Endothelial cell of umbilical vein (primary cell): ENCODE results near the gene PLEKHA3. TPM values are rescaled to one million over a fixed set of nuclear protein-coding genes. Genes with fewer than 3 reads are reported as not detected.

Experiments used
- BruUV-seq: library from RNA; stranded (reverse); fragments of 400-500 nt; replicated peaks from 2 replicates; lab custom pipeline; 2021; lab: Mats Ljungman, UMichigan
- CTCF ChIA-PET: fragments of 300-600, 350-600 bp; sonication (Branson Sonifier 250); formaldehyde crosslinking; loops from one replicate; lab custom pipeline; 2021; ENCODE audit warnings: antibody characterized with exemption, inconsistent platforms; lab: Charles Lee
- POLR2A ChIA-PET: fragments of 300-600, 350-600 bp; sonication (Branson Sonifier 250); formaldehyde crosslinking; loops from one replicate; lab custom pipeline; 2021; ENCODE audit warnings: antibody characterized with exemption, inconsistent platforms; lab: Charles Lee
- DNase-seq: peaks from one replicate; pipeline ENCODE4 v3.0.0-alpha.2; 2011; ENCODE audit warnings: low read depth, low spot score
- FAIRE-seq: peaks from 2 replicates; lab custom pipeline; 2011; peaks lifted over from hg19 to GRCh38; lab: Jason Lieb, UNC
- H2AFZ ChIP-seq: 2 replicates; pipeline ENCODE4 v1.6.0; 2012; ENCODE audit warnings: low read depth, low read length, control low read depth, inconsistent platforms
- H3K27ac ChIP-seq: 2 replicates; pipeline ENCODE4 v1.5.1; 2011; ENCODE audit warnings: low read depth, mild to moderate bottlenecking, control low read depth, low read length, moderate library complexity; ENCODE audit not compliant: insufficient read depth
- H3K27me3 ChIP-seq, 2 experiments: 2 replicates each; pipeline versions ENCODE4 v1.6.0 to v1.6.1; 2011; ENCODE audit warnings: low read length in 2 of 2, mixed read lengths in 1 of 2; ENCODE audit not compliant: control insufficient read depth in 2 of 2, insufficient read depth in 2 of 2
- H3K36me3 ChIP-seq, 2 experiments: 2 replicates in 1 of 2; 3 replicates in 1 of 2; pipeline ENCODE4 v1.5.1; 2011; ENCODE audit warnings: low read length in 2 of 2, mild to moderate bottlenecking in 1 of 2, moderate library complexity in 1 of 2; ENCODE audit not compliant: control insufficient read depth in 2 of 2, insufficient read depth in 2 of 2; ENCODE audit errors: extremely low read depth in 1 of 2
- H3K4me1 ChIP-seq: 3 replicates; pipeline ENCODE4 v1.5.1; 2011; ENCODE audit warnings: mild to moderate bottlenecking, low read length; ENCODE audit not compliant: control insufficient read depth, insufficient read depth; ENCODE audit errors: extremely low read depth
- H3K4me2 ChIP-seq: 2 replicates; pipeline ENCODE4 v1.6.1; 2011; ENCODE audit warnings: low read length, control low read depth, mixed read lengths; ENCODE audit not compliant: insufficient read depth
- H3K4me3 ChIP-seq, 3 experiments: fragments of 200-600 bp in 1 of 3; sonication (generic), shearing (Covaris generic) in 1 of 3; replicated peaks in 1 of 3; 2 replicates each; pipeline ENCODE4 v1.5.1; 2011 to 2016; ENCODE audit warnings: control low read depth in 3 of 3, low read length in 3 of 3, mild to moderate bottlenecking in 2 of 3, inconsistent platforms in 1 of 3, low read depth in 1 of 3, moderate library complexity in 1 of 3; ENCODE audit not compliant: insufficient read depth in 1 of 3
- H3K79me2 ChIP-seq: 2 replicates; pipeline ENCODE4 v1.6.0; 2012; ENCODE audit warnings: low read length, inconsistent platforms; ENCODE audit not compliant: control insufficient read depth, insufficient read depth
- H3K9ac ChIP-seq: replicated peaks from 2 replicates; pipeline ENCODE3; 2011; ENCODE audit warnings: low read length, control low read depth; ENCODE audit not compliant: insufficient read depth; ENCODE audit errors: extremely low read depth
- H3K9me1 ChIP-seq: replicated peaks from 3 replicates; pipeline ENCODE4 v1.6.0; 2011; ENCODE audit warnings: mild to moderate bottlenecking, low read length; ENCODE audit not compliant: control insufficient read depth, insufficient read depth; ENCODE audit errors: extremely low read depth
- H3K9me3 ChIP-seq: replicated peaks from 2 replicates; pipeline ENCODE4 v1.5.1; 2012; ENCODE audit warnings: low read length, inconsistent platforms; ENCODE audit not compliant: control insufficient read depth, insufficient read depth
- H4K20me1 ChIP-seq: replicated peaks from 2 replicates; pipeline ENCODE3; 2011; ENCODE audit warnings: mild to moderate bottlenecking, low read length; ENCODE audit not compliant: control insufficient read depth, insufficient read depth; ENCODE audit errors: extremely low read depth
- EZH2 ChIP-seq: IDR thresholded peaks from 2 replicates; pipeline ENCODE4 v1.6.1; 2012; ENCODE audit warnings: borderline replicate concordance, low read depth, mild to moderate bottlenecking, moderate library complexity, low read length, inconsistent platforms; ENCODE audit not compliant: severe bottlenecking
- GATA2 ChIP-seq: IDR thresholded peaks from 2 replicates; pipeline ENCODE4 v1.7.0; 2011; ENCODE audit warnings: low read depth, mild to moderate bottlenecking, moderate library complexity, mixed read lengths, low read length; ENCODE audit not compliant: insufficient read length, insufficient read depth
- JUN ChIP-seq: IDR thresholded peaks from 2 replicates; pipeline ENCODE4 v1.6.1; 2011; ENCODE audit warnings: borderline replicate concordance, low read depth; ENCODE audit not compliant: insufficient read length, insufficient read depth
- MYC ChIP-seq: IDR thresholded peaks from one replicate; pipeline ENCODE4 v1.6.1; 2011; ENCODE audit warnings: mild to moderate bottlenecking, low read depth, low read length
- POLR2A ChIP-seq: IDR thresholded peaks from 2 replicates; pipeline ENCODE4 v1.6.1; 2012; ENCODE audit warnings: low read depth, mild to moderate bottlenecking, control low read depth, low read length
- dilution Hi-C: fragments of 300-500 bp; cut with MboI; formaldehyde crosslinking; loops from one replicate; pipeline ENCODE4 v1.15.0; 2019; ENCODE audit warnings: low sequenced_read_pairs; ENCODE audit not compliant: extremely low pct_ligation_motif_present
- intact Hi-C: fragments of 100-400 bp; cut with micrococcal nuclease; formaldehyde crosslinking; loops from one replicate; pipeline ENCODE4 v1.10.0; 2022
- polyA plus RNA-seq, 4 experiments: library from polyadenylated mRNA; depleted of rRNA in 3 of 4; stranded (reverse) in 3 of 4; unstranded in 1 of 4; fragments of >200 nt; gene quantifications; 2 replicates each; pipeline versions ENCODE4 v1.2.1 to v1.2.3, GENCODE V29; 2011 to 2012; ENCODE audit warnings: missing spikeins in 1 of 4
- total RNA-seq: library from RNA; stranded (reverse); gene quantifications from 2 replicates; pipeline ENCODE4 v1.2.3, GENCODE V29; 2021
- TF ChIP-seq, protein P1 (sequence below), 2 donors: IDR thresholded peaks; 1 replicate in 1 of 2; 2 replicates in 1 of 2; pipeline ENCODE4 v1.5.1; 2011; ENCODE audit warnings: low read length in 2 of 2, mild to moderate bottlenecking in 2 of 2, moderate library complexity in 2 of 2, control low read depth in 1 of 2, inconsistent platforms in 1 of 2, low read depth in 1 of 2; ENCODE audit not compliant: insufficient read depth in 1 of 2; ENCODE audit errors: extremely low read depth in 1 of 2
- TF ChIP-seq, protein P2 (sequence below): IDR thresholded peaks from 2 replicates; pipeline ENCODE4 v1.6.1; 2011; ENCODE audit not compliant: insufficient read depth, insufficient read length

PLEKHA3 gene
- total and polyA plus RNA-seq, 2 donors (not counting 3 experiments of a cell fraction or from before 2014, with no cell fraction given), result 4.1 to 24.6 TPM

DNA sequence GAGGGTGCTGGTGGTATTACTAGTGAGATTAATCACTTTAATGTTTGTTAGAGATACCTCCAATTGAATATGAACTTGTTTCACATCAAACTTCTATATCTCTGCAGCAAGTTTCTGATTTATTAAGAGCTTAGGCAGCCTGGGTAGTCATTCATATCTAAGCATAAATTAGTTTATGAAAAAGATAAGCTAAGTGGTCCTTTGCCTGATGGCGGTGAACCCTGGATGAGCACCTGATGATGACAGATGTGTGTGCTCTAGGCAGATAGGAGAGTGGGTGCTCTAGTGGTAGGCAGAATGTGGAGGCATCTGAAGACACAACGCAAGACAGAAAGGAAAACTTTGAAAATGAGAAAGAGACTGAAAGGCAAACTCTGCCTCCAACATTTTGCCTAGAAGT is 6.9 kb upstream of the PLEKHA3 start:
- Histone ChIP-seq H3K27me3 (no peaks in the 10 kb centered on the region), H3K36me3 (no peaks in the 10 kb centered on the region), H3K79me2 (peaks cover 4% of the 10 kb centered on the region), H3K9ac (no peak overlapping the region), H3K4me2 (no peak overlapping the region), H3K27ac (no peak overlapping the region), H2AFZ (no peak overlapping the region), H3K4me3 (no peak overlapping the region), H3K9me3 (no peaks in the 10 kb centered on the region), H3K4me1 (peaks cover 8% of the 10 kb centered on the region), H3K9me1 (no peaks in the 10 kb centered on the region), H4K20me1 (no peaks in the 10 kb centered on the region)
- intact Hi-C loops, result no loop called here
- TF ChIP-seq GATA2 (no peak), JUN (no peak), EZH2 (no peak), POLR2A (no peak), MYC (no peak)
- TF ChIP-seq, protein P1, sequence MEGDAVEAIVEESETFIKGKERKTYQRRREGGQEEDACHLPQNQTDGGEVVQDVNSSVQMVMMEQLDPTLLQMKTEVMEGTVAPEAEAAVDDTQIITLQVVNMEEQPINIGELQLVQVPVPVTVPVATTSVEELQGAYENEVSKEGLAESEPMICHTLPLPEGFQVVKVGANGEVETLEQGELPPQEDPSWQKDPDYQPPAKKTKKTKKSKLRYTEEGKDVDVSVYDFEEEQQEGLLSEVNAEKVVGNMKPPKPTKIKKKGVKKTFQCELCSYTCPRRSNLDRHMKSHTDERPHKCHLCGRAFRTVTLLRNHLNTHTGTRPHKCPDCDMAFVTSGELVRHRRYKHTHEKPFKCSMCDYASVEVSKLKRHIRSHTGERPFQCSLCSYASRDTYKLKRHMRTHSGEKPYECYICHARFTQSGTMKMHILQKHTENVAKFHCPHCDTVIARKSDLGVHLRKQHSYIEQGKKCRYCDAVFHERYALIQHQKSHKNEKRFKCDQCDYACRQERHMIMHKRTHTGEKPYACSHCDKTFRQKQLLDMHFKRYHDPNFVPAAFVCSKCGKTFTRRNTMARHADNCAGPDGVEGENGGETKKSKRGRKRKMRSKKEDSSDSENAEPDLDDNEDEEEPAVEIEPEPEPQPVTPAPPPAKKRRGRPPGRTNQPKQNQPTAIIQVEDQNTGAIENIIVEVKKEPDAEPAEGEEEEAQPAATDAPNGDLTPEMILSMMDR (IDR thresholded peaks at IDR 0.05; ENCODE audit: extremely low read depth in 1 of 2, insufficient read depth in 1 of 2, low read depth in 1 of 2, low read length in 2 of 2), result no peak
- TF ChIP-seq, protein P2, sequence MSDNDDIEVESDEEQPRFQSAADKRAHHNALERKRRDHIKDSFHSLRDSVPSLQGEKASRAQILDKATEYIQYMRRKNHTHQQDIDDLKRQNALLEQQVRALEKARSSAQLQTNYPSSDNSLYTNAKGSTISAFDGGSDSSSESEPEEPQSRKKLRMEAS, result no peak
- CTCF ChIA-PET, result interaction anchor here (1.6 kb wide), 1 partner anchor 361 kb away, joined by 3 read pairs; the partner anchor contains the start of gene RBM45
- no TSS peak for BruUV-seq
- DNase-seq (no peak), FAIRE-seq (no peak)
- POLR2A ChIA-PET, result no interaction called here
- dilution Hi-C loops, result no loop called here
